ENCODE results near the gene UXS1. TPM values are rescaled to one million over a fixed set of nuclear protein-coding genes. Genes with fewer than 3 reads are reported as not detected.

Gene UXS1
- total RNA-seq, 1 experiment from 2014 or later, result 46.3 TPM

DNA sequence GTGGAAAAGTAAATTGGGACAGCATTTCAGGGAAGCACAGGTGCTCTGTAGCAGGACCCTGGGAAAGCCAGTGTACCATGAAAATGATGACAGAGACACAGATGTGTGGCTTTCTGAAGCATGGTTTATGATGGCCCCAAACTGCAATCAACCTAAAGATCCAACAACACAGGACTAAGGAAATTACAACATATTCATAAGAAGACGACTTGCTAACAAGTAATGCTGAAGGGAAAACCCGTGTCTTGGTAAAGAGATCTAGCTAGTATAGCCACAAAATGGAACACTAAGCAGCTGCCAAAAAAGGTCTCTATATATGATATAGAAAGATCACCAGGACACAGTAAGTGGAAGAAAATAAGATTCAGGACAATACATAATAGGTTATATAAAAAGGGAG, 53.2 kb downstream of the UXS1 start:
- Histone ChIP-seq H3K79me1 (ENCODE audit: insufficient read depth, low read depth, low read length, poor library complexity, severe bottlenecking) (peaks cover 2% of the 10 kb centered on the region), H3K9ac (ENCODE audit: extremely low read depth, insufficient read length, low read length) (no peak overlapping the region), H3K56ac (ENCODE audit: insufficient read length, low read depth, low read length) (no peak overlapping the region), H3K4me1 (ENCODE audit: insufficient read depth, low read length) (no peaks in the 10 kb centered on the region; the same call in 1 of the 2 replicates), H3K27me3 (ENCODE audit: insufficient read depth, low read length) (no peaks in the 10 kb centered on the region), H2BK120ac (ENCODE audit: low read depth, low read length, poor library complexity, severe bottlenecking) (no peak overlapping the region), H3K4ac (ENCODE audit: low read depth, low read length) (no peak overlapping the region), H3K79me2 (ENCODE audit: insufficient read depth, low read length) (peaks cover 2% of the 10 kb centered on the region; the same call in 1 of the 2 replicates), H3K23me2 (ENCODE audit: insufficient read length, low read depth, low read length, poor library complexity, severe bottlenecking) (no peaks in the 10 kb centered on the region), H3K27ac (ENCODE audit: insufficient read length, low read depth, low read length) (no peak overlapping the region), H2AK5ac (ENCODE audit: insufficient read length, low read length) (no peak overlapping the region), H3K4me2 (ENCODE audit: insufficient read depth, insufficient read length, low read length) (no peak overlapping the region), H3K23ac (ENCODE audit: insufficient read length, low read depth, low read length) (peak overlapping the region; percentile 23), H2BK12ac (ENCODE audit: insufficient read length, low read depth, low read length) (no peak overlapping the region), H3K14ac (ENCODE audit: insufficient read depth, low read length) (no peak overlapping the region), H3K9me3 (ENCODE audit: control insufficient read depth, low read depth, low read length) (no peaks in the 10 kb centered on the region), H2BK20ac (ENCODE audit: low read depth, low read length, poor library complexity, severe bottlenecking) (no peak overlapping the region), H4K20me1 (ENCODE audit: control insufficient read depth, insufficient read depth, insufficient read length) (no peaks in the 10 kb centered on the region), H2BK5ac (ENCODE audit: insufficient read length, low read length) (no peak overlapping the region), H4K5ac (ENCODE audit: insufficient read length, low read depth, low read length) (no peak overlapping the region), H4K91ac (ENCODE audit: insufficient read length, low read depth, low read length) (no peak overlapping the region), H4K8ac (replicated peaks; ENCODE audit: insufficient read length, low read depth, low read length) (no peak overlapping the region), H3T11ph (ENCODE audit: low read length) (no peak overlapping the region), H3K18ac (ENCODE audit: insufficient read length, low read depth, low read length) (no peak overlapping the region), H2BK15ac (ENCODE audit: low read depth, low read length) (no peak overlapping the region), H2AFZ (ENCODE audit: low read length) (no peak overlapping the region)
- no peak overlapping the region for H3K4me3 Mint-ChIP-seq
- no peak overlapping the region for H3K27ac Mint-ChIP-seq
- TF ChIP-seq, protein P1, sequence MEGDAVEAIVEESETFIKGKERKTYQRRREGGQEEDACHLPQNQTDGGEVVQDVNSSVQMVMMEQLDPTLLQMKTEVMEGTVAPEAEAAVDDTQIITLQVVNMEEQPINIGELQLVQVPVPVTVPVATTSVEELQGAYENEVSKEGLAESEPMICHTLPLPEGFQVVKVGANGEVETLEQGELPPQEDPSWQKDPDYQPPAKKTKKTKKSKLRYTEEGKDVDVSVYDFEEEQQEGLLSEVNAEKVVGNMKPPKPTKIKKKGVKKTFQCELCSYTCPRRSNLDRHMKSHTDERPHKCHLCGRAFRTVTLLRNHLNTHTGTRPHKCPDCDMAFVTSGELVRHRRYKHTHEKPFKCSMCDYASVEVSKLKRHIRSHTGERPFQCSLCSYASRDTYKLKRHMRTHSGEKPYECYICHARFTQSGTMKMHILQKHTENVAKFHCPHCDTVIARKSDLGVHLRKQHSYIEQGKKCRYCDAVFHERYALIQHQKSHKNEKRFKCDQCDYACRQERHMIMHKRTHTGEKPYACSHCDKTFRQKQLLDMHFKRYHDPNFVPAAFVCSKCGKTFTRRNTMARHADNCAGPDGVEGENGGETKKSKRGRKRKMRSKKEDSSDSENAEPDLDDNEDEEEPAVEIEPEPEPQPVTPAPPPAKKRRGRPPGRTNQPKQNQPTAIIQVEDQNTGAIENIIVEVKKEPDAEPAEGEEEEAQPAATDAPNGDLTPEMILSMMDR (conservative IDR thresholded peaks at IDR 0.05), result no peak
- WGBS (ENCODE audit: extremely low coverage, insufficient read length, low lambda C conversion rate), result no CpG with 5 or more reads among the region's 2 CpGs
- H3K36me3 Mint-ChIP-seq (ENCODE audit: insufficient read depth in 1 of 3, low read depth in 3 of 3), result peaks cover 22 to 48% (median 44%) of the 10 kb centered on the region in 3 experiments; a peak in 6 of 7 replicates
- H3K4me1 Mint-ChIP-seq, result peaks cover 21 to 39% of the 10 kb centered on the region in 2 experiments
- H3K9me3 Mint-ChIP-seq, result no peaks in the 10 kb centered on the region; a peak in 1 of 5 replicates
- no peak for DNase-seq
- H3K27me3 Mint-ChIP-seq (ENCODE audit: low read depth), result no peaks in the 10 kb centered on the region
